ENCODE data around the gene SLC25A33. TPM values are rescaled to one million over a fixed set of nuclear protein-coding genes. Genes with fewer than 3 reads are reported as not detected.
A peak's percentile ranks its signal among the peaks of the same experiment; 100 is the strongest.
"Not testable (repeated sequence)": the region's sequence is repeated elsewhere in the genome, so short reads cannot be mapped to it uniquely, and the experiment has no call there.

SLC25A33 gene
- total RNA-seq, 2 donors from 2014 or later, result 6.1 to 6.2 TPM

- no peak for ATAC-seq
- Mint-ChIP-seq H3K36me3 (no peaks in the 10 kb centered on the region), H3K27ac (no peak overlapping the region)
Observed at GRCh38 chr1:9621032-9621431, 81.8 kb downstream of the SLC25A33 start.

GRCh38 chr1:9624081-9624480 lies 84.8 kb downstream of the SLC25A33 start:
- Mint-ChIP-seq H3K27ac (no peak overlapping the region), H3K9me3 (no peaks in the 10 kb centered on the region), H3K36me3 (peaks cover 0 to 4% of the 10 kb centered on the region in 2 donors)
- DNase-seq (ENCODE audit: low spot score in 2 of 2), result no peak
- ATAC-seq, result no peak

More at GRCh38 chr1:9621032-9621431, 81.8 kb downstream of the SLC25A33 start:
- DNase-seq (ENCODE audit: low spot score in 2 of 2), result no peak
- no peaks in the 10 kb centered on the region for H3K9me3 Mint-ChIP-seq

- not testable (repeated sequence) for H3K9me3 Mint-ChIP-seq; ATAC-seq; DNase-seq (ENCODE audit: low spot score in 2 of 2); H3K27ac Mint-ChIP-seq; H3K36me3 Mint-ChIP-seq
Observed at GRCh38 chr1:9625030-9625429, 85.8 kb downstream of the SLC25A33 start.

GRCh38 chr1:9626201-9626608 lies 86.9 kb downstream of the SLC25A33 start:
- H3K9me3 Mint-ChIP-seq, result no peaks in the 10 kb centered on the region
- ATAC-seq (no peak), DNase-seq (ENCODE audit: low spot score in 2 of 2) (peak in 1 of 2 donors; percentile 18)
- peaks cover 16 to 19% of the 10 kb centered on the region in 2 donors for H3K36me3 Mint-ChIP-seq
- H3K27ac Mint-ChIP-seq, result peak overlapping the region; percentile 60 to 70

GRCh38 chr1:9628541-9629444 lies 89.5 kb downstream of the SLC25A33 start:
- no peaks in the 10 kb centered on the region for H3K9me3 Mint-ChIP-seq
- ATAC-seq (peak; percentile 54 to 56), DNase-seq (ENCODE audit: low spot score in 2 of 2) (peak; percentile 66 to 86)
- peaks cover 30 to 40% of the 10 kb centered on the region in 2 donors for H3K36me3 Mint-ChIP-seq
- H3K27ac Mint-ChIP-seq, result peak overlapping the region; percentile 94 to 95

GRCh38 chr1:9629445-9630201 lies 90.4 kb downstream of the SLC25A33 start:
- peak; percentile 66 to 90 for DNase-seq (ENCODE audit: low spot score in 2 of 2)

GRCh38 chr1:9630331-9631111 lies 91.3 kb downstream of the SLC25A33 start:
- DNase-seq (ENCODE audit: low spot score in 2 of 2), result peak; percentile 24 to 64
- Mint-ChIP-seq H3K27ac (peak overlapping the region; percentile 86 to 95), H3K9me3 (peaks cover 0 to 4% of the 10 kb centered on the region in 2 donors), H3K36me3 (peaks cover 45 to 57% of the 10 kb centered on the region in 2 donors)
- no peak for ATAC-seq

More at GRCh38 chr1:9629445-9630201, 90.4 kb downstream of the SLC25A33 start:
- peak overlapping the region; percentile 92 to 95 for H3K27ac Mint-ChIP-seq
- ATAC-seq, result peak; percentile 59 to 66
- peaks cover 36 to 48% of the 10 kb centered on the region in 2 donors for H3K36me3 Mint-ChIP-seq
- H3K9me3 Mint-ChIP-seq, result no peaks in the 10 kb centered on the region

- H3K27ac Mint-ChIP-seq, result peak overlapping the region in 1 of 2 donors; percentile 95
- H3K36me3 Mint-ChIP-seq, result peaks cover 47 to 65% of the 10 kb centered on the region in 2 donors
- DNase-seq (ENCODE audit: low spot score in 2 of 2) (no peak), ATAC-seq (no peak)
- H3K9me3 Mint-ChIP-seq, result peaks cover 0 to 4% of the 10 kb centered on the region in 2 donors
Observed at GRCh38 chr1:9631613-9632012, 92.3 kb downstream of the SLC25A33 start.

- peak overlapping the region in 1 of 2 donors; percentile 29 for H3K27ac Mint-ChIP-seq
- peaks cover 44 to 76% of the 10 kb centered on the region in 2 donors for H3K36me3 Mint-ChIP-seq
- H3K9me3 Mint-ChIP-seq, result peaks cover 0 to 4% of the 10 kb centered on the region in 2 donors
- DNase-seq (ENCODE audit: low spot score in 2 of 2) (no peak), ATAC-seq (no peak)
Observed at GRCh38 chr1:9633493-9633892, 94.2 kb downstream of the SLC25A33 start.

- ATAC-seq, result no peak
- Mint-ChIP-seq H3K27ac (peak overlapping the region in 1 of 2 donors; percentile 12), H3K9me3 (peaks cover 0 to 4% of the 10 kb centered on the region in 2 donors), H3K36me3 (peaks cover 44 to 77% of the 10 kb centered on the region in 2 donors)
- no peak for DNase-seq (ENCODE audit: low spot score in 2 of 2)
Observed at GRCh38 chr1:9634582-9634981, 95.3 kb downstream of the SLC25A33 start.

Other genes starting within 250 kb of the SLC25A33 start
- 10 to 100 TPM in 1 of 2 donors, 1 to 10 TPM in 1; 3.8 to 12.6 TPM for gene SPSB1, start 246.6 kb upstream of the SLC25A33 start, total RNA-seq
- gene TMEM201, start 49.4 kb downstream of the SLC25A33 start, total RNA-seq, result 10 to 100 TPM; 14.8 to 16.5 TPM
- 100 to 1,000 TPM; 118 to 138 TPM for gene PIK3CD, start 112.3 kb downstream of the SLC25A33 start, total RNA-seq